Trophoblast cell (in vitro differentiated cells and primary cell): ENCODE results near the gene CDKN2C.
"Not testable (repeated sequence)": the region's sequence is repeated elsewhere in the genome, so short reads cannot be mapped to it uniquely, and the experiment has no call there.

Experiments
- DNase-seq, 2 donors: peaks; one replicate each; pipeline ENCODE4 v3.0.0-alpha.2; 2016
- H2AFZ ChIP-seq: 2 replicates; pipeline ENCODE4 v1.6.1; 2013; ENCODE audit warnings: low read length, moderate library complexity, mild to moderate bottlenecking; ENCODE audit not compliant: insufficient read depth, poor library complexity
- H2AK5ac ChIP-seq: 2 replicates; pipeline ENCODE4 v1.6.1; 2013; ENCODE audit warnings: mild to moderate bottlenecking, low read length
- H2BK120ac ChIP-seq: 2 replicates; pipeline ENCODE4 v1.6.1; 2013; ENCODE audit warnings: low read length, mild to moderate bottlenecking, moderate library complexity; ENCODE audit not compliant: insufficient read depth, poor library complexity
- H2BK12ac ChIP-seq: 2 replicates; pipeline ENCODE4 v1.6.1; 2013; ENCODE audit warnings: mild to moderate bottlenecking, low read length, moderate library complexity
- H2BK5ac ChIP-seq: 2 replicates; pipeline ENCODE4 v1.6.1; 2013; ENCODE audit warnings: low read length, low read depth, moderate library complexity, mild to moderate bottlenecking; ENCODE audit not compliant: poor library complexity
- H3K14ac ChIP-seq: 2 replicates; pipeline ENCODE4 v1.6.1; 2013; ENCODE audit warnings: mild to moderate bottlenecking, low read length
- H3K18ac ChIP-seq: 2 replicates; pipeline ENCODE4 v1.6.1; 2013; ENCODE audit warnings: mild to moderate bottlenecking, low read length
- H3K23ac ChIP-seq: 2 replicates; pipeline ENCODE4 v1.6.1; 2013; ENCODE audit warnings: low read length
- H3K27ac ChIP-seq: 2 replicates; pipeline ENCODE4 v1.5.1; 2013; ENCODE audit warnings: low read depth, mild to moderate bottlenecking, inconsistent platforms, low read length, moderate library complexity
- H3K27me3 ChIP-seq: 2 replicates; pipeline ENCODE4 v1.6.1; 2013; ENCODE audit warnings: inconsistent platforms, mild to moderate bottlenecking, low read length, moderate library complexity; ENCODE audit not compliant: insufficient read depth
- H3K36me3 ChIP-seq, 2 experiments: 1 replicate in 1 of 2; 2 replicates in 1 of 2; pipeline ENCODE4 v1.6.1; 2013; ENCODE audit warnings: low read length in 2 of 2, mild to moderate bottlenecking in 2 of 2, moderate library complexity in 1 of 2; ENCODE audit not compliant: insufficient read depth in 2 of 2, control insufficient read depth in 1 of 2
- H3K4ac ChIP-seq: 2 replicates; pipeline ENCODE4 v1.6.1; 2013; ENCODE audit warnings: low read depth, mild to moderate bottlenecking, low read length, moderate library complexity
- H3K4me1 ChIP-seq, 2 experiments: 1 replicate in 1 of 2; 2 replicates in 1 of 2; pipeline ENCODE4 v1.6.1; 2013; ENCODE audit warnings: low read length in 2 of 2, mild to moderate bottlenecking in 2 of 2, moderate library complexity in 1 of 2; ENCODE audit not compliant: insufficient read depth in 2 of 2, control insufficient read depth in 1 of 2
- H3K4me2 ChIP-seq: 2 replicates; pipeline ENCODE4 v1.6.1; 2013; ENCODE audit warnings: inconsistent platforms, mild to moderate bottlenecking, low read length, moderate library complexity
- H3K4me3 ChIP-seq: 2 replicates; pipeline ENCODE4 v1.5.1; 2013; ENCODE audit warnings: mild to moderate bottlenecking, low read depth, low read length, inconsistent platforms
- H3K79me1 ChIP-seq: one replicate; pipeline ENCODE4 v1.6.1; 2013; ENCODE audit warnings: low read length
- H3K79me2 ChIP-seq: 2 replicates; pipeline ENCODE4 v1.6.1; 2013; ENCODE audit warnings: low read length, mild to moderate bottlenecking; ENCODE audit not compliant: control insufficient read depth, insufficient read depth, poor library complexity
- H3K9ac ChIP-seq: 2 replicates; pipeline ENCODE4 v1.6.1; 2013; ENCODE audit warnings: mild to moderate bottlenecking, low read length
- H3K9me3 ChIP-seq: 2 replicates; pipeline ENCODE4 v1.6.1; 2013; ENCODE audit warnings: low read depth, mild to moderate bottlenecking, control low read depth, inconsistent platforms, low read length; ENCODE audit not compliant: insufficient read depth
- H4K12ac ChIP-seq: 2 replicates; pipeline ENCODE4 v1.6.1; 2013; ENCODE audit warnings: low read depth, mild to moderate bottlenecking, low read length, moderate library complexity
- H4K8ac ChIP-seq: 2 replicates; pipeline ENCODE4 v1.6.1; 2013; ENCODE audit warnings: low read depth, mild to moderate bottlenecking, low read length, moderate library complexity
- H4K91ac ChIP-seq: one replicate; pipeline ENCODE4 v1.6.1; 2013; ENCODE audit warnings: low read depth, mild to moderate bottlenecking, low read length, moderate library complexity
- WGBS: extraction: QIAGEN DNeasy Blood & Tissue Kit; methylation state at CpG from one replicate; pipeline ENCODE4 v1.1.7; 2013; ENCODE audit warnings: missing lambda C conversion rate; ENCODE audit not compliant: insufficient read length, insufficient coverage; ENCODE audit errors: extremely low coverage; 5-methylcytosine and 5-hydroxymethylcytosine counted together

Gene CDKN2C

GRCh38 chr1:51000651-51001050, 30.6 kb downstream of the CDKN2C start:
- no peak overlapping the region for H2AFZ ChIP-seq
- DNase-seq, result no peak
- no peak overlapping the region for H4K91ac ChIP-seq
- no peaks in the 10 kb centered on the region for H3K36me3 ChIP-seq
- no peak overlapping the region for H2AK5ac ChIP-seq
- no peak overlapping the region for H3K27ac ChIP-seq
- no peaks in the 10 kb centered on the region for H3K9me3 ChIP-seq
- no peaks in the 10 kb centered on the region for H3K4me1 ChIP-seq
- H3K14ac ChIP-seq, result no peak overlapping the region
- no CpG with 5 or more reads among the region's 2 CpGs for WGBS
- no peak overlapping the region for H4K12ac ChIP-seq
- H3K4me3 ChIP-seq, result no peak overlapping the region
- H3K9ac ChIP-seq, result no peak overlapping the region
- H3K79me1 ChIP-seq, result no peaks in the 10 kb centered on the region
- H3K23ac ChIP-seq, result no peak overlapping the region
- H4K8ac ChIP-seq, result no peak overlapping the region
- no peaks in the 10 kb centered on the region for H3K27me3 ChIP-seq
- H3K4me2 ChIP-seq, result no peak overlapping the region
- H3K79me2 ChIP-seq, result no peaks in the 10 kb centered on the region
- H2BK5ac ChIP-seq, result no peak overlapping the region
- H3K18ac ChIP-seq, result no peak overlapping the region
- no peak overlapping the region for H2BK120ac ChIP-seq
- no peak overlapping the region for H2BK12ac ChIP-seq
- H3K4ac ChIP-seq, result no peak overlapping the region

- Histone ChIP-seq H3K36me3 (no peaks in the 10 kb centered on the region), H3K23ac (no peak overlapping the region), H3K9ac (no peak overlapping the region), H3K14ac (no peak overlapping the region), H3K18ac (no peak overlapping the region), H3K27ac (no peak overlapping the region), H2BK12ac (no peak overlapping the region), H3K9me3 (no peaks in the 10 kb centered on the region), H3K4me1 (no peaks in the 10 kb centered on the region), H2AK5ac (no peak overlapping the region), H3K79me2 (no peaks in the 10 kb centered on the region), H3K4ac (no peak overlapping the region), H3K4me2 (no peak overlapping the region), H4K12ac (no peak overlapping the region), H4K8ac (no peak overlapping the region), H2AFZ (no peak overlapping the region), H2BK5ac (no peak overlapping the region), H2BK120ac (no peak overlapping the region), H3K79me1 (no peaks in the 10 kb centered on the region), H4K91ac (no peak overlapping the region), H3K27me3 (no peaks in the 10 kb centered on the region), H3K4me3 (peak overlapping the region; percentile 8)
- no peak for DNase-seq
- WGBS, result no CpG with 5 or more reads among the region's 6 CpGs
Measured at GRCh38 chr1:51002516-51002915, 32.5 kb downstream of the CDKN2C start.

GRCh38 chr1:51005549-51005948, 35.5 kb downstream of the CDKN2C start:
- not testable (repeated sequence) for H3K4me1 ChIP-seq, H4K12ac ChIP-seq, H2BK5ac ChIP-seq, H3K9ac ChIP-seq, DNase-seq, H3K4ac ChIP-seq, H3K27ac ChIP-seq, H2BK12ac ChIP-seq, H3K79me1 ChIP-seq, H2AK5ac ChIP-seq, H4K8ac ChIP-seq, H3K4me2 ChIP-seq, H4K91ac ChIP-seq, H3K4me3 ChIP-seq, H3K79me2 ChIP-seq, H3K36me3 ChIP-seq, H3K27me3 ChIP-seq, H3K23ac ChIP-seq, H2AFZ ChIP-seq, H3K18ac ChIP-seq, H3K9me3 ChIP-seq, H2BK120ac ChIP-seq, H3K14ac ChIP-seq
- no CpG with 5 or more reads among the region's 4 CpGs for WGBS

GRCh38 chr1:51009381-51009780, 39.3 kb downstream of the CDKN2C start:
- no peak overlapping the region for H3K9ac ChIP-seq
- no peaks in the 10 kb centered on the region for H3K36me3 ChIP-seq
- H3K4me1 ChIP-seq, result no peaks in the 10 kb centered on the region
- H4K91ac ChIP-seq, result no peak overlapping the region
- H3K4me3 ChIP-seq, result no peak overlapping the region
- H2AFZ ChIP-seq, result no peak overlapping the region
- H4K12ac ChIP-seq, result no peak overlapping the region
- no peak for DNase-seq
- H4K8ac ChIP-seq, result no peak overlapping the region
- no peak overlapping the region for H3K4ac ChIP-seq
- H3K14ac ChIP-seq, result no peak overlapping the region
- no peaks in the 10 kb centered on the region for H3K79me2 ChIP-seq
- WGBS, result no CpG with 5 or more reads among the region's 3 CpGs
- H3K23ac ChIP-seq, result no peak overlapping the region
- H2BK5ac ChIP-seq, result no peak overlapping the region
- no peak overlapping the region for H3K18ac ChIP-seq
- H3K4me2 ChIP-seq, result no peak overlapping the region
- no peak overlapping the region for H2AK5ac ChIP-seq
- H2BK120ac ChIP-seq, result no peak overlapping the region
- H3K27ac ChIP-seq, result no peak overlapping the region
- no peaks in the 10 kb centered on the region for H3K79me1 ChIP-seq
- no peak overlapping the region for H2BK12ac ChIP-seq
- no peaks in the 10 kb centered on the region for H3K9me3 ChIP-seq
- no peaks in the 10 kb centered on the region for H3K27me3 ChIP-seq
